ENCODE measurements around the gene COL24A1. TPM values are rescaled to one million over a fixed set of nuclear protein-coding genes. Genes with fewer than 3 reads are reported as not detected.

COL24A1 gene
- total RNA-seq, 1 donor from 2014 or later: 2.7 TPM

DNA sequence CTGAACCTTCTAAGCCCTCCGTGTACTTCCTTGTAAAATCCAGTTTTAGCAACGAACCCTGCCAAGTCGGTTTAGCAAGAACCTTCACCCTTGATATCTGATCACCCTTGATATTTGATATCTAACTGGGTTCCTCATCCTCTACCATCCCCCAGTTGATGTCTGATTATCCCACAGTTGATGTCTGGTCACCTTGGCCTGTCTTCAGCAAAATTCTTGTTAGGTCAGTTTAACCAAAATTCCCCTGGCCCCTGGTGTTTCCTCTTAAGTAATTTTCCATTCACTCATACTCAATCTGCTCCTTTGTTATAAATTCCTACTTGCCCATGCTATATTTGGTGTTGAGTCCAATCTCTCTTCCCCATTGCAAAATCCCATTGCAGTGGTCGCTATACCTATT, 333.9 kb downstream of the COL24A1 start:
- H3K4me3 Mint-ChIP-seq: no peak overlapping the region
- DNase-seq (ENCODE audit: low spot score in 2 of 2, unreplicated experiment in 2 of 2): no peak
- TF ChIP-seq, protein P1, sequence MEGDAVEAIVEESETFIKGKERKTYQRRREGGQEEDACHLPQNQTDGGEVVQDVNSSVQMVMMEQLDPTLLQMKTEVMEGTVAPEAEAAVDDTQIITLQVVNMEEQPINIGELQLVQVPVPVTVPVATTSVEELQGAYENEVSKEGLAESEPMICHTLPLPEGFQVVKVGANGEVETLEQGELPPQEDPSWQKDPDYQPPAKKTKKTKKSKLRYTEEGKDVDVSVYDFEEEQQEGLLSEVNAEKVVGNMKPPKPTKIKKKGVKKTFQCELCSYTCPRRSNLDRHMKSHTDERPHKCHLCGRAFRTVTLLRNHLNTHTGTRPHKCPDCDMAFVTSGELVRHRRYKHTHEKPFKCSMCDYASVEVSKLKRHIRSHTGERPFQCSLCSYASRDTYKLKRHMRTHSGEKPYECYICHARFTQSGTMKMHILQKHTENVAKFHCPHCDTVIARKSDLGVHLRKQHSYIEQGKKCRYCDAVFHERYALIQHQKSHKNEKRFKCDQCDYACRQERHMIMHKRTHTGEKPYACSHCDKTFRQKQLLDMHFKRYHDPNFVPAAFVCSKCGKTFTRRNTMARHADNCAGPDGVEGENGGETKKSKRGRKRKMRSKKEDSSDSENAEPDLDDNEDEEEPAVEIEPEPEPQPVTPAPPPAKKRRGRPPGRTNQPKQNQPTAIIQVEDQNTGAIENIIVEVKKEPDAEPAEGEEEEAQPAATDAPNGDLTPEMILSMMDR (IDR thresholded peaks at IDR 0.05; ENCODE audit: unreplicated experiment): no peak
- H3K36me3 Mint-ChIP-seq: no peaks in the 10 kb centered on the region
- no peaks in the 10 kb centered on the region for H3K27me3 Mint-ChIP-seq (ENCODE audit: low read depth)
- no peaks in the 10 kb centered on the region for H3K4me1 Mint-ChIP-seq
- no peak overlapping the region for H3K27ac Mint-ChIP-seq
- no peaks in the 10 kb centered on the region for H3K9me3 Mint-ChIP-seq

DNA sequence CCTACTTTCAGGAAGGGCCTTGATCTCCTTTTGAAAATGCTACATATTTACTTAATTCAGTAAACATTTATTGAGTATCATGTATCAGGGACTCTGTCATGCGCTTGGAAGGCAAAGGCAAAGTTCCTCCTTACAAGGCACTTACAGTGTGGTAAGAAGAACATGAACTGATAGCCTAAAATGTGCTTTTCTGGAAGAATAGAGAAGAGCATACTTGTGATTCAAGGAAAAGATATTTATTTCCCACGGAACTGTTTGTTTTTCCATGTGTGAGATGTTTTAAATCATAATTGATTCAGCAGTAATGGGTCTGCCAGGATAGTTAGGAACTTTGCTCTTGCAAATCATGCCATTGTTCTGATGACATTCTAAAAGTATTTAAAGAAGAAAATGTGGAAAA, 338.2 kb downstream of the COL24A1 start:
- H3K4me1 Mint-ChIP-seq: no peaks in the 10 kb centered on the region
- DNase-seq (ENCODE audit: low spot score in 2 of 2, unreplicated experiment in 2 of 2): no peak
- H3K9me3 Mint-ChIP-seq: no peaks in the 10 kb centered on the region
- H3K4me3 Mint-ChIP-seq: no peak overlapping the region
- no peaks in the 10 kb centered on the region for H3K36me3 Mint-ChIP-seq
- no peak overlapping the region for H3K27ac Mint-ChIP-seq
- TF ChIP-seq, protein P1 (IDR thresholded peaks at IDR 0.05; ENCODE audit: unreplicated experiment): no peak
- H3K27me3 Mint-ChIP-seq (ENCODE audit: low read depth): no peaks in the 10 kb centered on the region

DNA sequence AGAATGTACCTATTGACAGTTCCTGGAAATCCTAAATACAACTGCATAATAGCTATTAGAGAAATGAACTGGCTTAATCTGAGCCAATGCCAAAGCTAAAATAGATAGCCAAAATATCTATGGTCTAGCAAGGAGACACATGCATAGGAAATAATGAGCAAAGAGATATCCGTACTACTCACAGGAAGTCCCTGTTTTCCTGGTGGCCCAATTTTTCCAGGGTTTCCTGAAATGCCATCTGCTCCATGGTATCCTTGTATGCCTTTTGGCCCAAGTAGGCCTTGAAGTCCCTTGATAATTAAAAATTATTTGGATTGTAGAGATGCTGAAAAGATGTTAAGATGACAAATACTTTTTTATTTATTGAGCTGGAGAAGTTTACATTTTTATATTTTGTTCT, 340.0 kb downstream of the COL24A1 start:
- H3K9me3 Mint-ChIP-seq: no peaks in the 10 kb centered on the region
- no peak for DNase-seq (ENCODE audit: low spot score in 2 of 2, unreplicated experiment in 2 of 2)
- no peak overlapping the region for H3K27ac Mint-ChIP-seq
- H3K27me3 Mint-ChIP-seq (ENCODE audit: low read depth): no peaks in the 10 kb centered on the region
- H3K4me3 Mint-ChIP-seq: no peak overlapping the region
- no peaks in the 10 kb centered on the region for H3K4me1 Mint-ChIP-seq
- TF ChIP-seq, protein P1 (IDR thresholded peaks at IDR 0.05; ENCODE audit: unreplicated experiment): no peak
- no peaks in the 10 kb centered on the region for H3K36me3 Mint-ChIP-seq

DNA sequence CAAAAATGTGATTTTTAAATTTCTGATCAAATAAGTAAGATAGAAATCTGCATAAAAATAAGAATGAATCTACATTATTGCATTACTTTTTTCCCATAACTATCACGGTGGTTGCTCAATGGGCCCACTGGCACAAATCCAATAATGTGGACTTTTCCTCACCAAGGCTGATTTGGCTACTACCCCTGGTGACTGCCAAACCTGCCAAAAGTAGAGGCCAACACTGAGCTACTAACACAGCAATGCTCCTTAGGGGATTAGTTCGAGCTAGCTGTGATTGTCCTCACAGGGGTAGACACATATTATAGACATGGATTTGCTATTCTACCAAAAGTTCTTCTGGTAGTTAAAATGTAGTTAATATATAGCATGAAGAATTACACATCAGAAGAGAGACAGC, 340.7 kb downstream of the COL24A1 start:
- no peaks in the 10 kb centered on the region for H3K9me3 Mint-ChIP-seq
- no peak for DNase-seq (ENCODE audit: low spot score in 2 of 2, unreplicated experiment in 2 of 2)
- no peaks in the 10 kb centered on the region for H3K27me3 Mint-ChIP-seq (ENCODE audit: low read depth)
- TF ChIP-seq, protein P1 (IDR thresholded peaks at IDR 0.05; ENCODE audit: unreplicated experiment): no peak
- no peaks in the 10 kb centered on the region for H3K36me3 Mint-ChIP-seq
- no peak overlapping the region for H3K27ac Mint-ChIP-seq
- H3K4me3 Mint-ChIP-seq: no peak overlapping the region
- no peaks in the 10 kb centered on the region for H3K4me1 Mint-ChIP-seq

DNA sequence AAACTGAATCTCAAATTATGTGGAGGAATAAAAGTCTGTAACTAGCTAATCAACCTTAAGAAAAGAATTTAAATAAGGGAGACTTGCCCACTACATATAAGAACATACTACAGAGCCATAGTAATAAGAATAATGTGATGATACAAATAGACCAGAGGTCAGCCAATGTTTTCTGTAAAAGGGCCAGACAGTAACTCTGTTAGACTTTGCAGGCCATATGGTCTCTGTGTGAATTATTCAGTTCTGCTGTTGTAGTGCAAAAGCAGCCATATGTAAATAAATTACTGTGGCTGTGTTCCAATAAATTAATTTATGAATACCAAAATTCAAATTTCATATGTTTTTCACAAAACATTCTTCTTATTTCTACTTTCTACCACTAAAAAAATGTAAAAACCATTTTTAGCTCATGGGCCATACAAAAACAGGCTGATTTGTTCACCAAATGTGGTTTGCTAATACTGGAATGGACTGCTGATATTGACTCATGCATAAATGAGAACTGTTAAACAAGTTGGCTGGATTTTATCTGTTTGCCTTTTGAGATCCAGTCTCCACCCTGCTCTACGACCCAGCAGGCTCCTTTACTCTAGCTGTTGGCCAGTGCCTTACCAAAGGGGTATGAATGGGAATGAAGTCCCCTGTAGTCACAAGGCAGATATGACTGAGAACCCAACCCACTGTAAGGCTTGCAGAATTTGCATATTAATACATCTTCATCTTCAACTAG, 350.2 kb downstream of the COL24A1 start:
- TF ChIP-seq, protein P1 (IDR thresholded peaks at IDR 0.05; ENCODE audit: unreplicated experiment): no peak
- no peaks in the 10 kb centered on the region for H3K4me1 Mint-ChIP-seq
- no peak for DNase-seq (ENCODE audit: low spot score in 2 of 2, unreplicated experiment in 2 of 2)
- H3K9me3 Mint-ChIP-seq: peaks cover 14% of the 10 kb centered on the region
- no peaks in the 10 kb centered on the region for H3K36me3 Mint-ChIP-seq
- H3K27ac Mint-ChIP-seq: no peak overlapping the region
- H3K27me3 Mint-ChIP-seq (ENCODE audit: low read depth): peaks cover 8% of the 10 kb centered on the region
- no peak overlapping the region for H3K4me3 Mint-ChIP-seq

Measured in mesothelial cell of epicardium (in vitro differentiated cells).